K562 (cell line): ENCODE results near the gene DGCR2. TPM values are rescaled to one million over a fixed set of nuclear protein-coding genes. Genes with fewer than 3 reads are reported as not detected.

ENCODE experiments used
- ATAC-seq: fragments of 200-7000 bp; cut with Tn5 transposase; 3 replicates; pipeline ENCODE4 v1.9.1; 2020; ENCODE audit warnings: moderate library complexity
- BruUV-seq: library from RNA; stranded (reverse); fragments of 400-500 nt; replicated peaks from 2 replicates; lab custom pipeline; 2021; lab: Mats Ljungman, UMichigan
- CTCF ChIA-PET: fragments of 300-600 bp; formaldehyde crosslinking; extraction: SDS; loops from one replicate; lab custom pipeline; 2021; ENCODE audit warnings: low intra/inter-chr PET ratio; lab: Yijun Ruan, JAX
- POLR2A ChIA-PET: fragments of 300-600, 350-650 bp; sonication (Branson Sonifier 250); formaldehyde crosslinking; extraction: SDS; loops from one replicate; lab custom pipeline; 2021; ENCODE audit warnings: antibody characterized with exemption, inconsistent platforms; lab: Yijun Ruan, JAX
- DNase-seq, 4 experiments: peaks; one replicate each; pipeline versions ENCODE4 v3.0.0 to v3.0.0-alpha.2; 2011 to 2018; ENCODE audit warnings: low spot score in 3 of 4, mixed read lengths in 3 of 4; ENCODE audit errors: extremely low read depth in 1 of 4
- FAIRE-seq: peaks from 2 replicates; lab custom pipeline; 2011; peaks lifted over from hg19 to GRCh38; lab: Jason Lieb, UNC
- H2AFZ ChIP-seq: 2 replicates; pipeline ENCODE4 v1.6.0; 2011; ENCODE audit warnings: low read depth, low read length, control low read depth, inconsistent platforms
- H3K27ac ChIP-seq: fragments of 200-600 bp; 3 replicates; pipeline ENCODE4 v1.8.0; 2011; ENCODE audit warnings: low read depth, mild to moderate bottlenecking, control low read depth, inconsistent platforms, low read length, moderate library complexity, mixed read lengths; ENCODE audit errors: extremely low read depth
- H3K27me3 ChIP-seq, 2 experiments: fragments of 300-600 bp in 1 of 2; 2 replicates in 1 of 2; 3 replicates in 1 of 2; pipeline versions ENCODE4 v1.6.0 to v1.8.0; 2011; ENCODE audit warnings: inconsistent platforms in 2 of 2, low read length in 2 of 2, mild to moderate bottlenecking in 1 of 2, mixed read lengths in 1 of 2, moderate library complexity in 1 of 2; ENCODE audit not compliant: control insufficient read depth in 2 of 2, insufficient read depth in 2 of 2
- H3K36me3 ChIP-seq: fragments of 300-600 bp; 3 replicates; pipeline ENCODE4 v1.8.0; 2011; ENCODE audit warnings: mild to moderate bottlenecking, low read length, inconsistent platforms; ENCODE audit not compliant: control insufficient read depth, insufficient read depth
- H3K4me1 ChIP-seq, 2 experiments: fragments of 200-600 bp in 1 of 2; replicated peaks in 1 of 2; 2 replicates in 1 of 2; 3 replicates in 1 of 2; pipeline versions ENCODE4 v1.5.1 to v1.8.0; 2011; ENCODE audit warnings: inconsistent platforms in 2 of 2, low read length in 2 of 2, mild to moderate bottlenecking in 1 of 2, mixed read lengths in 1 of 2, moderate library complexity in 1 of 2; ENCODE audit not compliant: control insufficient read depth in 2 of 2, insufficient read depth in 2 of 2
- H3K4me2 ChIP-seq: 2 replicates; pipeline ENCODE4 v1.6.1; 2011; ENCODE audit warnings: low read length, control low read depth, inconsistent platforms, mixed read lengths; ENCODE audit not compliant: insufficient read depth
- H3K4me3 ChIP-seq: fragments of 200-600 bp; sonication (generic), shearing (Covaris generic); 2 replicates; pipeline ENCODE4 v1.5.1; 2016; ENCODE audit warnings: control low read depth, inconsistent platforms
- H3K79me2 ChIP-seq: fragments of 200-600 bp; 3 replicates; pipeline ENCODE4 v1.8.0; 2011; ENCODE audit warnings: low read length, inconsistent platforms; ENCODE audit not compliant: control insufficient read depth, insufficient read depth
- H3K9ac ChIP-seq, 2 experiments: 2 replicates each; pipeline versions ENCODE4 v1.6.0 to v1.6.1; 2011; ENCODE audit warnings: low read depth in 2 of 2, low read length in 2 of 2, control low read depth in 1 of 2, inconsistent platforms in 1 of 2, mild to moderate bottlenecking in 1 of 2, mixed read lengths in 1 of 2; ENCODE audit not compliant: insufficient read depth in 1 of 2
- H3K9me1 ChIP-seq: one replicate; pipeline ENCODE4 v1.6.0; 2011; ENCODE audit warnings: inconsistent platforms, mild to moderate bottlenecking, low read length, moderate library complexity; ENCODE audit not compliant: control insufficient read depth, insufficient read depth
- H3K9me3 ChIP-seq: replicated peaks from 2 replicates; pipeline ENCODE4 v1.5.1; 2011; ENCODE audit warnings: low read depth, low read length, inconsistent platforms; ENCODE audit not compliant: control insufficient read depth, insufficient read depth
- H4K20me1 ChIP-seq: replicated peaks from 2 replicates; pipeline ENCODE4 v1.6.1; 2011; ENCODE audit warnings: low read length, inconsistent platforms, mixed read lengths; ENCODE audit not compliant: control insufficient read depth, insufficient read depth
- CCAR2 ChIP-seq: fragments of 200-400 bp; formaldehyde crosslinking; IDR thresholded peaks from 2 replicates; pipeline ENCODE4 v1.6.1; 2017; ENCODE audit warnings: mild to moderate bottlenecking, low read depth, low read length
- MAFF ChIP-seq: IDR thresholded peaks from 2 replicates; pipeline ENCODE4 v1.6.1; 2012; ENCODE audit warnings: low read length, improper control_type of control experiment
- MXI1 ChIP-seq: IDR thresholded peaks from 2 replicates; pipeline ENCODE4 v1.6.1; 2011; ENCODE audit warnings: low read depth, mild to moderate bottlenecking, improper control_type of control experiment, low read length
- NCOA6 ChIP-seq: fragments of 450-650 bp; IDR thresholded peaks from 2 replicates; pipeline ENCODE4 v1.6.1; 2017; ENCODE audit warnings: mild to moderate bottlenecking
- POLR2AphosphoS5 ChIP-seq: IDR thresholded peaks from 2 replicates; pipeline ENCODE4 v1.6.1; 2011; ENCODE audit warnings: mild to moderate bottlenecking, low read depth, low read length, moderate library complexity; ENCODE audit not compliant: control insufficient read depth, insufficient read depth
- POLR2G ChIP-seq: fragments of 200-400 bp; formaldehyde crosslinking; IDR thresholded peaks from 2 replicates; pipeline ENCODE4 v1.6.1; 2017; ENCODE audit warnings: low read depth, mild to moderate bottlenecking, antibody characterized with exemption, low read length, moderate library complexity
- PRMT5 ChIP-seq: sonication (generic); formaldehyde crosslinking; IDR thresholded peaks from 2 replicates; pipeline ENCODE4 v1.5.0; 2020; ENCODE audit warnings: missing genetic modification reagents
- SRSF9 ChIP-seq: fragments of 200-400 bp; formaldehyde crosslinking; IDR thresholded peaks from 2 replicates; pipeline ENCODE4 v1.6.1; 2017; ENCODE audit warnings: low read depth, low read length, borderline replicate concordance
- ZNF316 ChIP-seq: fragments of 450-650 bp; IDR thresholded peaks from 2 replicates; pipeline ENCODE4 v1.6.1; 2016
- WGBS: fragments of 100-300 bp; shearing (Covaris generic); methylation state at CpG from one replicate; pipeline ENCODE4 v1.1.6; 2016; ENCODE audit warnings: low coverage, mixed read lengths; ENCODE audit not compliant: insufficient coverage; ENCODE audit errors: missing lambda C conversion rate; 5-methylcytosine and 5-hydroxymethylcytosine counted together
- in situ Hi-C: fragments of 300-500 bp; cut with MboI; formaldehyde crosslinking; loops from 4 replicates; pipeline ENCODE4 v1.15.0; 2018; ENCODE audit warnings: inconsistent platforms, mixed read lengths
- intact Hi-C: fragments of 100-400 bp; cut with micrococcal nuclease; formaldehyde crosslinking; loops from 2 replicates; pipeline ENCODE4 v1.14.2; 2022
- polyA plus RNA-seq, 8 experiments: library from polyadenylated mRNA; depleted of rRNA in 4 of 8; stranded (reverse) in 5 of 8; unstranded in 3 of 8; fragments of >200 nt; fragmentation: Nextera tagmentation in 2 of 8; fragmentation: Illumina TruSeq in 1 of 8; extraction: Ambion mirVana in 2 of 8; extraction: Trizol in 1 of 8; gene quantifications; 2 replicates each; pipeline versions ENCODE4 v1.2.1 to v1.2.3, GENCODE V29; 2011 to 2014; ENCODE audit warnings: inconsistent platforms in 1 of 8, missing spikeins in 1 of 8
- total RNA-seq, 7 experiments: library from RNA; depleted of rRNA in 6 of 7; stranded (reverse); fragments of >200 nt in 6 of 7; fragmentation: Illumina TruSeq in 2 of 7; extraction: Trizol in 2 of 7; gene quantifications; 2 replicates each; pipeline versions ENCODE4 v1.2.1 to v1.2.3, GENCODE V29; 2011 to 2021; ENCODE audit warnings: low replicate concordance in 1 of 7
- TF ChIP-seq, protein P1 (sequence below): fragments of 200-600 bp; sonication (generic); IDR thresholded peaks from one replicate; pipeline ENCODE4 v1.6.1; 2012; ENCODE audit warnings: mild to moderate bottlenecking, low read depth, low read length, inconsistent platforms

The DGCR2 gene
- total and polyA plus RNA-seq, 9 of the 15 experiments (the other 6 are each of a cell fraction or from before 2014, with no cell fraction given), result 0.69 to 101 (median 56.4) TPM

DNA sequence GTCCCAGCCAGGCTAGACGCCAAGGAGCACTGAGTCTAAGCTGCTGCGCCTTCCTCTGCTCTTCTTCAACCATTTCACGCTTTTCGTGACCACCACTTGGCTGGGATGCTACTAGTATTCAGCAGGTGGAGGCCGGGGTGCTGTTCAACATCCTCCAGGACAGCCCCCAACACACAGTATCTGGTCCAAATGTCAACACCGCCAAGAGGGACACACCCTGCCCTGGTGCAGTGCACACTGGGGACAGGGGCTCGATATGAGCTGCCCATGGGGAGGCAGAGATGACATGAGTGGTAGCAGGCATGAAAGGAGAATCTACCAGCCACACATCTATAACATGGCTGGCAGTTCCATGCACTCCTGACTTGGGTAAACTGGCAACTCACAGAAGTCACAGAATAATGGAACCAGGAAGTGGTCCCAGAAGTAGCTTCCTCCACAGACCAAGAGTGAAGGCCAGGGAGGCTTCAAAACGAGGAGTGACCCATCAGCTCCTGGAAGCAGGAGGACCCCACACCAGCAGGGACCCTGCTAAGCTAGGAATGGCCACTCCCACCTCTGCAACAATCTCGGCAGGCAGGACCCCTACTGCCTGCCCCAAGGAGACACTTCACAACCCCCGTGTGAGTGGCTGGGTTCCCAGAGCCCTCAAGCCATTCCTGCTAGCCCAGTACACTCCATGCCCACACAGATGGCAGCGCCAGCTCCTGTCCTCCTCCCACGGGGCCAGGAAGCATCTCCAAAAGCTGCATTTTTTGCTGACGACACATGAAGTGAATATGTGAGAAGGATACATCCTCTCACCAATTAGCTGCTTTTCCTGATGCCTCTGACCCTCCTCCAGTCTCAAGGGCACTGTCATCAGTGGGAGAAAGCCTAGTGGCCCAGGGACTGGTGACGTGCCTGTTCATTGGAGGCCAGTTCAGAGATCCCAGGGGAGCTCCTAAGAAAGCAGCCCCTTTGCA is 78.8 kb downstream of the DGCR2 start:
- FAIRE-seq (no peak), DNase-seq (peak in 1 of 4 experiments; percentile 29), ATAC-seq (no peak)
- CTCF ChIA-PET, result no interaction called here
- H3K79me2 ChIP-seq, result no peaks in the 10 kb centered on the region
- no peak overlapping the region for H3K4me2 ChIP-seq
- in situ Hi-C loops, result no loop called here
- intact Hi-C loops, result no loop called here
- no peak overlapping the region for H3K4me3 ChIP-seq
- POLR2A ChIA-PET, result interaction anchor here (0.6 to 2.6 kb wide), 10 partner anchors 8 to 788 kb away, joined by 3 to 9 read pairs (median 4); no protein-coding TSS in a partner anchor
- no peaks in the 10 kb centered on the region for H3K27me3 ChIP-seq
- peaks cover 0 to 16% of the 10 kb centered on the region in 2 experiments; a peak in 1 of 5 replicates for H3K4me1 ChIP-seq
- H3K9me3 ChIP-seq, result no peaks in the 10 kb centered on the region
- H2AFZ ChIP-seq, result no peak overlapping the region
- H3K9me1 ChIP-seq, result peaks cover 12% of the 10 kb centered on the region
- BruUV-seq, result no TSS peak
- peaks cover 95% of the 10 kb centered on the region for H3K36me3 ChIP-seq
- H3K27ac ChIP-seq, result no peak overlapping the region
- H4K20me1 ChIP-seq, result peaks cover 26% of the 10 kb centered on the region
- H3K9ac ChIP-seq, result peak overlapping the region in 1 of 2 experiments; percentile 26; a peak in 1 of 4 replicates
- WGBS, result 70% methylated on average over 14 of the region's 14 CpGs
- TF ChIP-seq NCOA6 (no peak), MXI1 (no peak), CCAR2 (no peak), MAFF (peak; percentile 21; the same call in 1 of the 2 replicates), ZNF316 (peak; percentile 83), SRSF9 (no peak), POLR2G (0 out of 2 replicates have a peak, but pooled peaks have one; percentile 18), POLR2AphosphoS5 (no peak), PRMT5 (CRISPR knock-in tag) (0 out of 2 replicates have a peak, but pooled peaks have one; percentile 21)
- TF ChIP-seq, protein P1, sequence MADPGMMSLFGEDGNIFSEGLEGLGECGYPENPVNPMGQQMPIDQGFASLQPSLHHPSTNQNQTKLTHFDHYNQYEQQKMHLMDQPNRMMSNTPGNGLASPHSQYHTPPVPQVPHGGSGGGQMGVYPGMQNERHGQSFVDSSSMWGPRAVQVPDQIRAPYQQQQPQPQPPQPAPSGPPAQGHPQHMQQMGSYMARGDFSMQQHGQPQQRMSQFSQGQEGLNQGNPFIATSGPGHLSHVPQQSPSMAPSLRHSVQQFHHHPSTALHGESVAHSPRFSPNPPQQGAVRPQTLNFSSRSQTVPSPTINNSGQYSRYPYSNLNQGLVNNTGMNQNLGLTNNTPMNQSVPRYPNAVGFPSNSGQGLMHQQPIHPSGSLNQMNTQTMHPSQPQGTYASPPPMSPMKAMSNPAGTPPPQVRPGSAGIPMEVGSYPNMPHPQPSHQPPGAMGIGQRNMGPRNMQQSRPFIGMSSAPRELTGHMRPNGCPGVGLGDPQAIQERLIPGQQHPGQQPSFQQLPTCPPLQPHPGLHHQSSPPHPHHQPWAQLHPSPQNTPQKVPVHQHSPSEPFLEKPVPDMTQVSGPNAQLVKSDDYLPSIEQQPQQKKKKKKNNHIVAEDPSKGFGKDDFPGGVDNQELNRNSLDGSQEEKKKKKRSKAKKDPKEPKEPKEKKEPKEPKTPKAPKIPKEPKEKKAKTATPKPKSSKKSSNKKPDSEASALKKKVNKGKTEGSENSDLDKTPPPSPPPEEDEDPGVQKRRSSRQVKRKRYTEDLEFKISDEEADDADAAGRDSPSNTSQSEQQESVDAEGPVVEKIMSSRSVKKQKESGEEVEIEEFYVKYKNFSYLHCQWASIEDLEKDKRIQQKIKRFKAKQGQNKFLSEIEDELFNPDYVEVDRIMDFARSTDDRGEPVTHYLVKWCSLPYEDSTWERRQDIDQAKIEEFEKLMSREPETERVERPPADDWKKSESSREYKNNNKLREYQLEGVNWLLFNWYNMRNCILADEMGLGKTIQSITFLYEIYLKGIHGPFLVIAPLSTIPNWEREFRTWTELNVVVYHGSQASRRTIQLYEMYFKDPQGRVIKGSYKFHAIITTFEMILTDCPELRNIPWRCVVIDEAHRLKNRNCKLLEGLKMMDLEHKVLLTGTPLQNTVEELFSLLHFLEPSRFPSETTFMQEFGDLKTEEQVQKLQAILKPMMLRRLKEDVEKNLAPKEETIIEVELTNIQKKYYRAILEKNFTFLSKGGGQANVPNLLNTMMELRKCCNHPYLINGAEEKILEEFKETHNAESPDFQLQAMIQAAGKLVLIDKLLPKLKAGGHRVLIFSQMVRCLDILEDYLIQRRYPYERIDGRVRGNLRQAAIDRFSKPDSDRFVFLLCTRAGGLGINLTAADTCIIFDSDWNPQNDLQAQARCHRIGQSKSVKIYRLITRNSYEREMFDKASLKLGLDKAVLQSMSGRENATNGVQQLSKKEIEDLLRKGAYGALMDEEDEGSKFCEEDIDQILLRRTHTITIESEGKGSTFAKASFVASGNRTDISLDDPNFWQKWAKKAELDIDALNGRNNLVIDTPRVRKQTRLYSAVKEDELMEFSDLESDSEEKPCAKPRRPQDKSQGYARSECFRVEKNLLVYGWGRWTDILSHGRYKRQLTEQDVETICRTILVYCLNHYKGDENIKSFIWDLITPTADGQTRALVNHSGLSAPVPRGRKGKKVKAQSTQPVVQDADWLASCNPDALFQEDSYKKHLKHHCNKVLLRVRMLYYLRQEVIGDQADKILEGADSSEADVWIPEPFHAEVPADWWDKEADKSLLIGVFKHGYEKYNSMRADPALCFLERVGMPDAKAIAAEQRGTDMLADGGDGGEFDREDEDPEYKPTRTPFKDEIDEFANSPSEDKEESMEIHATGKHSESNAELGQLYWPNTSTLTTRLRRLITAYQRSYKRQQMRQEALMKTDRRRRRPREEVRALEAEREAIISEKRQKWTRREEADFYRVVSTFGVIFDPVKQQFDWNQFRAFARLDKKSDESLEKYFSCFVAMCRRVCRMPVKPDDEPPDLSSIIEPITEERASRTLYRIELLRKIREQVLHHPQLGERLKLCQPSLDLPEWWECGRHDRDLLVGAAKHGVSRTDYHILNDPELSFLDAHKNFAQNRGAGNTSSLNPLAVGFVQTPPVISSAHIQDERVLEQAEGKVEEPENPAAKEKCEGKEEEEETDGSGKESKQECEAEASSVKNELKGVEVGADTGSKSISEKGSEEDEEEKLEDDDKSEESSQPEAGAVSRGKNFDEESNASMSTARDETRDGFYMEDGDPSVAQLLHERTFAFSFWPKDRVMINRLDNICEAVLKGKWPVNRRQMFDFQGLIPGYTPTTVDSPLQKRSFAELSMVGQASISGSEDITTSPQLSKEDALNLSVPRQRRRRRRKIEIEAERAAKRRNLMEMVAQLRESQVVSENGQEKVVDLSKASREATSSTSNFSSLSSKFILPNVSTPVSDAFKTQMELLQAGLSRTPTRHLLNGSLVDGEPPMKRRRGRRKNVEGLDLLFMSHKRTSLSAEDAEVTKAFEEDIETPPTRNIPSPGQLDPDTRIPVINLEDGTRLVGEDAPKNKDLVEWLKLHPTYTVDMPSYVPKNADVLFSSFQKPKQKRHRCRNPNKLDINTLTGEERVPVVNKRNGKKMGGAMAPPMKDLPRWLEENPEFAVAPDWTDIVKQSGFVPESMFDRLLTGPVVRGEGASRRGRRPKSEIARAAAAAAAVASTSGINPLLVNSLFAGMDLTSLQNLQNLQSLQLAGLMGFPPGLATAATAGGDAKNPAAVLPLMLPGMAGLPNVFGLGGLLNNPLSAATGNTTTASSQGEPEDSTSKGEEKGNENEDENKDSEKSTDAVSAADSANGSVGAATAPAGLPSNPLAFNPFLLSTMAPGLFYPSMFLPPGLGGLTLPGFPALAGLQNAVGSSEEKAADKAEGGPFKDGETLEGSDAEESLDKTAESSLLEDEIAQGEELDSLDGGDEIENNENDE, result peak; percentile 52
